ENCODE measurements around the gene SMIM7.

- TF ChIP-seq CTCF (IDR thresholded peaks at IDR 0.05; ENCODE audit: borderline replicate concordance, extremely low read depth, low read length, poor library complexity, severe bottlenecking) (no peak), EZH2 (IDR thresholded peaks at IDR 0.05; ENCODE audit: borderline replicate concordance, low read depth, low read length, severe bottlenecking) (no peak)
Observed at GRCh38 chr19:16657384-16657783, 2.6 kb downstream of the SMIM7 start.

Measured in DND-41 (cell line).